CD4-positive, alpha-beta memory T cell (primary cell): ENCODE results near the gene TEAD1. TPM values are rescaled to one million over a fixed set of nuclear protein-coding genes. Genes with fewer than 3 reads are reported as not detected.

ENCODE experiments used
- CTCF ChIA-PET: fragments of 350-600 bp; sonication (Branson Sonifier 250); formaldehyde crosslinking; loops from one replicate; lab custom pipeline; 2021; ENCODE audit warnings: inconsistent platforms; ENCODE audit not compliant: partially characterized antibody; lab: Charles Lee
- POLR2A ChIA-PET: fragments of 350-600 bp; sonication (Branson Sonifier 250); formaldehyde crosslinking; loops from one replicate; lab custom pipeline; 2021; ENCODE audit not compliant: partially characterized antibody; lab: Charles Lee
- DNase-seq, 5 donors: peaks; one replicate each; pipeline versions ENCODE4 v3.0.0 to v3.0.0-alpha.2; 2020 to 2022; ENCODE audit warnings: mixed read lengths in 1 of 5
- H3K27ac ChIP-seq: one replicate; pipeline ENCODE4 v1.7.0; 2013; ENCODE audit warnings: low read depth, low read length
- H3K27me3 ChIP-seq: 2 replicates; pipeline ENCODE4 v1.7.0; 2013; ENCODE audit warnings: mild to moderate bottlenecking, low read length, moderate library complexity; ENCODE audit not compliant: insufficient read depth
- H3K36me3 ChIP-seq: 2 replicates; pipeline ENCODE4 v1.7.0; 2013; ENCODE audit warnings: mild to moderate bottlenecking, low read length, moderate library complexity; ENCODE audit not compliant: insufficient read depth
- H3K4me1 ChIP-seq: 2 replicates; pipeline ENCODE4 v1.7.0; 2013; ENCODE audit warnings: mild to moderate bottlenecking, low read length, moderate library complexity; ENCODE audit not compliant: insufficient read depth
- H3K4me3 ChIP-seq, 2 donors: one replicate each; pipeline ENCODE4 v1.7.0; 2013; ENCODE audit warnings: low read length in 2 of 2, mild to moderate bottlenecking in 1 of 2
- H3K9me3 ChIP-seq, 2 donors: one replicate each; pipeline ENCODE4 v1.7.0; 2013; ENCODE audit warnings: low read length in 2 of 2, control low read depth in 1 of 2; ENCODE audit not compliant: control insufficient read depth in 1 of 2
- H3K27ac Mint-ChIP-seq, 7 donors: one replicate each; pipeline ENCODE4 v1.8.0; 2020 to 2021; ENCODE audit warnings: mixed read lengths in 7 of 7, mild to moderate bottlenecking in 6 of 7, inconsistent platforms in 3 of 7, moderate library complexity in 3 of 7
- H3K27me3 Mint-ChIP-seq, 2 donors: one replicate each; pipeline ENCODE4 v1.8.0; 2020 to 2021; ENCODE audit warnings: mixed read lengths in 2 of 2
- H3K36me3 Mint-ChIP-seq, 2 donors: one replicate each; pipeline ENCODE4 v1.8.0; 2020 to 2021; ENCODE audit warnings: mixed read lengths in 2 of 2, inconsistent platforms in 1 of 2, mild to moderate bottlenecking in 1 of 2
- H3K4me1 Mint-ChIP-seq, 4 donors: one replicate each; pipeline ENCODE4 v1.8.0; 2020 to 2021; ENCODE audit warnings: mixed read lengths in 4 of 4, mild to moderate bottlenecking in 1 of 4
- H3K4me3 Mint-ChIP-seq, 8 donors: one replicate each; pipeline ENCODE4 v1.8.0; 2020 to 2021; ENCODE audit warnings: mixed read lengths in 8 of 8, mild to moderate bottlenecking in 7 of 8, moderate library complexity in 6 of 8, inconsistent platforms in 3 of 8
- H3K9me3 Mint-ChIP-seq, 8 donors: one replicate each; pipeline ENCODE4 v1.8.0; 2020 to 2021; ENCODE audit warnings: mixed read lengths in 8 of 8, mild to moderate bottlenecking in 5 of 8, inconsistent platforms in 3 of 8, moderate library complexity in 1 of 8
- intact Hi-C: fragments of 100-400 bp; cut with micrococcal nuclease; formaldehyde crosslinking; loops from one replicate; pipeline ENCODE4 v1.15.1; 2023
- polyA plus RNA-seq, 2 donors: library from polyadenylated mRNA; unstranded; fragments of 300-500 nt; fragmentation: Illumina TruSeq; gene quantifications; one replicate each; pipeline ENCODE4 v1.2.3, GENCODE V29; 2021
- total RNA-seq, 2 experiments: library from RNA; stranded (reverse); gene quantifications; one replicate each; pipeline ENCODE4 v1.2.3, GENCODE V29; 2021

Gene TEAD1
- total and polyA plus RNA-seq, 4 experiments from 2014 or later, result 0.15 to 1.1 (median 0.52) TPM; not detected in 1

DNA sequence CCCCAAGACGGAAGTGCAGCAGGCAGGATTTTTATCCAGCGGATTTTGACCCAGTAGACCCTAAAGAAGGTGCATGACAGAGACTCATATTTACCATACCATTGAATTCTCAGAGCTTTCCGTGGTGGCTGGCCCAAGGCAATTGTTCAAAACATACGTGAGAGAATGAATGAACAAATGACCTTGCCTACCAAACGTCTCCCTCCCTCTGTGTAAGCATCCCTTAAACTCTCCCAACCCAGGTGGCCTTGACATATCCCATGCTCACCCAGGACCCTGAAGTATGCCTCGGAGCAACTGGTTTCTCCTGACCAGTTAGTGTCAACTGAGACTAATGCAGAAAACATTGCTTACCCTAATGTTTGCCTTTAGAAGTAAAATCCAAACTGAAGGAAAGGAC is 154.9 kb downstream of the TEAD1 start:
- Mint-ChIP-seq H3K27me3 (peaks cover 33 to 53% of the 10 kb centered on the region in 2 donors), H3K4me3 (peak overlapping the region in 1 of 8 donors; percentile 30), H3K4me1 (peaks cover 7 to 14% (median 9%) of the 10 kb centered on the region in 4 donors), H3K27ac (no peak overlapping the region), H3K9me3 (peaks cover 0 to 4% (median 0%) of the 10 kb centered on the region in 8 donors), H3K36me3 (no peaks in the 10 kb centered on the region)
- Histone ChIP-seq H3K27me3 (peaks cover 11% of the 10 kb centered on the region), H3K4me3 (no peak overlapping the region), H3K27ac (no peak overlapping the region), H3K9me3 (no peaks in the 10 kb centered on the region), H3K4me1 (peaks cover 11% of the 10 kb centered on the region), H3K36me3 (no peaks in the 10 kb centered on the region)
- CTCF ChIA-PET, result no interaction called here
- intact Hi-C loops, result no loop called here
- POLR2A ChIA-PET, result no interaction called here
- no peak for DNase-seq

DNA sequence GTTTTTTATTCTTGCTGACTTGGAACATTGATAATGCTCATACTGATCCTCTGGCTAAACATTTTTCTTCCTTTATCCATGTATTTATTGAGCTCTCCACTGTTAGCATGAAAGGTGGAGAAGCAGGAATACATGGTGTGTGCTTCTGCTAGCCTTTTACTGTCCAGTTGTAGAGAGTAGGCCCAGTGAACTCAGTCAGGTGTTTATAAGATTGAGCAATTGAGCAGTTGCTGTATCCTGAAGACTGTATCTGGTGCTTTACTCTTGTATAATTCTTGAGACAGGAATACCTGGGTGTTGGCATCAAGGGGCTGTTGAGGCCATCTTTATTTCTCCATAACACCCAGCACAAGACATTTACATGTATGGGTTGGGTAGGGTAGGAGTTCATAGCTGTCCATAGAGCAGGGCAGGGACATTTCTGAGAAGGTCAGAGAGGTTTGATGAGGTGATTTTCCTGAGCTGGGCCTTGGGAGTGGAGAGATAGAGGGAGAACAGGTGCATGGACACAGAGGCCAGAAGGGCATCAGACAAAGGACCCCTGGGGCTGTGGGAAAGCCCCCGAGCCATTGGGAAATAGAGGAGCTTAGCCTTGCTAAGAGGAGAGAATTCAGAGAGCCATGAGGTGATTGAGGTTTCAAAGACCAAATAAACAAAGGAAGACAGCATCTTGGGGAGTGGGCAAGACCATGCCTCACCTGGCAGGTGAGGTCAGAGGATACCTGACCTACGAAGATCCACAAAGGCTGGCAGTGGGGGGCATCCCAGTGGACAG is 155.5 kb downstream of the TEAD1 start:
- no peaks in the 10 kb centered on the region for H3K9me3 ChIP-seq

DNA sequence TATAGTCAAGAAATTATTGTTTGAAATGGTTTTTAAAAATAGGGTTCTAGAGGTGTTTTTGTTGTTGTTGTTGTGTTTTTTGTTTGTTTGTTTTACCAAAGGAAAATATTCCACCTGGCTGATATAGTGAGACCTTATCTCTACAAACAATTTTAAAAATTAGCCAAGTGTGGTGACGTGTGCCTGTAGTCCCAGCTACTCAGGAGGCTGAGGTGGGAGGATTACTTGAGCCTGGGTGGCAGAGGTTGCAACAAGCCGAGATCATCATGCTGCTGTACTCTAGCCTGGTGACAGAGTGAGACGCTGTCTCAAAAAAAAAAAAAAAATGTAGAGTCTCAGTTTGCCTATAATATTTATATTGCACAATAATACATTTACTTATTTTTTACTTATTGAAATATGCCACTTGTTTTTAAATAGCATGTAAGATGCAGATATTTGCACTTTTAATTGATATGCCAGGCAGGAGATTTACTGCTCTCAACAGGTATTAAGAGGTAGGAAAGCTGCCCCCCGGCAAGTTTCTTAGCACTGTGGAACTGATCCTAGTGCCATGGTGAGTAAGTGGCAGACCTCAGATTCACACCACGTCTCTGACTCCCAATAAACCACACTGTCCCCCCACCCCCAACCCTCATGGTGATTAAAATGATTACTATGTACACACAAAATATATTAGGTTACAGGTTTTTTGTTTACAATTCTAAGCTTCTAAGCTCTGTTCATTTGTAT is 157.4 kb downstream of the TEAD1 start:
- H3K27me3 ChIP-seq, result peaks cover 11% of the 10 kb centered on the region

More for the DNA sequence above, 155.5 kb downstream of the TEAD1 start:
- Mint-ChIP-seq H3K27ac (no peak overlapping the region), H3K36me3 (no peaks in the 10 kb centered on the region), H3K9me3 (peaks cover 0 to 4% (median 0%) of the 10 kb centered on the region in 8 donors), H3K4me3 (no peak overlapping the region), H3K4me1 (peaks cover 7 to 14% (median 9%) of the 10 kb centered on the region in 4 donors), H3K27me3 (peaks cover 33 to 55% of the 10 kb centered on the region in 2 donors)
- H3K27me3 ChIP-seq, result peaks cover 11% of the 10 kb centered on the region
- ChIA-PET POLR2A (no interaction called here), CTCF (no interaction called here)
- intact Hi-C loops, result no loop called here
- no peak overlapping the region for H3K4me3 ChIP-seq
- no peaks in the 10 kb centered on the region for H3K36me3 ChIP-seq
- H3K27ac ChIP-seq, result no peak overlapping the region
- H3K4me1 ChIP-seq, result peaks cover 11% of the 10 kb centered on the region
- DNase-seq, result no peak

DNA sequence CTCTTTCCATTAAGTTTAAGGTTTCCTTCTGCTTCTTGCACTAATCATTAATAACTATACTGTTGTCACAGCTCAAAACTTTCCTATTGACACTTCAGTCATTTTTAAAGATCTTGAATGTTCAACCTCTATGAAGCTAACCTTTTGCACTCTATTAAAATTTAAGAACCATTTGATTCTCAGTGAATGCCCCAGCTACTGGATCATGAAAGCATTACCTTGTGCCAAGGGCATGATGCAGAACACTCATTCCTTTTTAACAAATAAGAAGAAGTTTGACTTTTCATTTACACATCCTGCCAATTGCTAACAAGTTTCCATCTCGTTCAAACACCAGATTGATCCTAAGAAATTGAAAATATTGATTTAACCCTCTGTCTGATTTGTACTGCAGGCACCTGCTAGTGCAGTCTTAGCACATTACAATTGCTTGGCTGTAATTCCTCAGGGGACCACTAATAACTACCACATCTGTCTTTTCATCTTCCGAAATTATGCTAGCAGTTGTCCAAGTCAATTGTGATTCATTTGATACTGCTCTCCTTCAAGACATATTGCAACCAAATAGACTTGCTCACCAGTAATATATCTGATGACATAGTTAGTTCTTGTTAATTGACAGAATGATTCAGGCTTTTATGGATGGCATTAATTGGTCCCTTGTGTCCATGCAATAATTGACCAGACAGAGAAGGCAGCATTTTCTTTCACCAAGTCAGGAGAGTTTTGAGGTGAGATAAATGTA is 158.4 kb downstream of the TEAD1 start:
- peaks cover 7 to 14% (median 9%) of the 10 kb centered on the region in 4 donors for H3K4me1 Mint-ChIP-seq
- no peak overlapping the region for H3K4me3 Mint-ChIP-seq
- peaks cover 40 to 56% of the 10 kb centered on the region in 2 donors for H3K27me3 Mint-ChIP-seq
- no peak overlapping the region for H3K27ac ChIP-seq
- peaks cover 0 to 4% (median 0%) of the 10 kb centered on the region in 8 donors for H3K9me3 Mint-ChIP-seq
- DNase-seq, result no peak
- ChIA-PET POLR2A (no interaction called here), CTCF (no interaction called here)
- intact Hi-C loops, result no loop called here
- peaks cover 11% of the 10 kb centered on the region for H3K4me1 ChIP-seq
- no peak overlapping the region for H3K4me3 ChIP-seq
- H3K36me3 ChIP-seq, result no peaks in the 10 kb centered on the region
- no peaks in the 10 kb centered on the region for H3K9me3 ChIP-seq
- H3K36me3 Mint-ChIP-seq, result no peaks in the 10 kb centered on the region
- H3K27me3 ChIP-seq, result peaks cover 11% of the 10 kb centered on the region
- H3K27ac Mint-ChIP-seq, result no peak overlapping the region

More for the DNA sequence above, 157.4 kb downstream of the TEAD1 start:
- Histone ChIP-seq H3K4me3 (no peak overlapping the region), H3K36me3 (no peaks in the 10 kb centered on the region), H3K9me3 (no peaks in the 10 kb centered on the region), H3K4me1 (peaks cover 11% of the 10 kb centered on the region), H3K27ac (no peak overlapping the region)
- CTCF ChIA-PET, result no interaction called here
- POLR2A ChIA-PET, result no interaction called here
- H3K27ac Mint-ChIP-seq, result no peak overlapping the region
- no peaks in the 10 kb centered on the region for H3K36me3 Mint-ChIP-seq
- peaks cover 7 to 14% (median 9%) of the 10 kb centered on the region in 4 donors for H3K4me1 Mint-ChIP-seq
- intact Hi-C loops, result no loop called here
- DNase-seq, result no peak
- H3K27me3 Mint-ChIP-seq, result peaks cover 41 to 60% of the 10 kb centered on the region in 2 donors
- peaks cover 0 to 4% (median 0%) of the 10 kb centered on the region in 8 donors for H3K9me3 Mint-ChIP-seq
- H3K4me3 Mint-ChIP-seq, result no peak overlapping the region

DNA sequence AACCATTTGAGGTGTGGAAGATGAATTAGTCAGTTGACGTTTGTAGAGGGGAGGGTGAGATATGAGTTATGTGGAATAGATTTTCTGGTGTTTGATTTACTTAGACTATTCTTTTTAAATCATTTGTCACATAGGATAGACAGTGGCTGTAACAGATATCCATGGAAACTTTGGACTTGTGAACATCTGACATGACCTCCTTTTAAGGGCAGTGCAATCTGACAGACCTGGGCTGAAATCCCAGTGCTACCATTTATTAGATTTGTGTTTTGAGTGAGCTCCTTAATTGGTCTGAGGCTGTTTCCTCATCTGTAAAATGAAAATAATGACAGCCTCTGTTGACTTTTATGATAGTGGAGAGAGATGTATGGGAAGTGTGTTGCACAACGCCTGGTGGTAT is 159.9 kb downstream of the TEAD1 start:
- no peaks in the 10 kb centered on the region for H3K36me3 ChIP-seq
- peaks cover 0 to 3% (median 2%) of the 10 kb centered on the region in 4 donors for H3K4me1 Mint-ChIP-seq
- no peak for DNase-seq
- H3K27ac ChIP-seq, result no peak overlapping the region
- H3K27me3 Mint-ChIP-seq, result peaks cover 34 to 43% of the 10 kb centered on the region in 2 donors
- H3K36me3 Mint-ChIP-seq, result no peaks in the 10 kb centered on the region
- H3K4me3 ChIP-seq, result no peak overlapping the region
- H3K9me3 Mint-ChIP-seq, result peaks cover 0 to 4% (median 0%) of the 10 kb centered on the region in 8 donors
- ChIA-PET POLR2A (no interaction called here), CTCF (no interaction called here)
- peaks cover 4% of the 10 kb centered on the region for H3K27me3 ChIP-seq
- intact Hi-C loops, result no loop called here
- no peak overlapping the region for H3K4me3 Mint-ChIP-seq
- H3K27ac Mint-ChIP-seq, result no peak overlapping the region
- H3K9me3 ChIP-seq, result no peaks in the 10 kb centered on the region
- peaks cover 1% of the 10 kb centered on the region for H3K4me1 ChIP-seq

DNA sequence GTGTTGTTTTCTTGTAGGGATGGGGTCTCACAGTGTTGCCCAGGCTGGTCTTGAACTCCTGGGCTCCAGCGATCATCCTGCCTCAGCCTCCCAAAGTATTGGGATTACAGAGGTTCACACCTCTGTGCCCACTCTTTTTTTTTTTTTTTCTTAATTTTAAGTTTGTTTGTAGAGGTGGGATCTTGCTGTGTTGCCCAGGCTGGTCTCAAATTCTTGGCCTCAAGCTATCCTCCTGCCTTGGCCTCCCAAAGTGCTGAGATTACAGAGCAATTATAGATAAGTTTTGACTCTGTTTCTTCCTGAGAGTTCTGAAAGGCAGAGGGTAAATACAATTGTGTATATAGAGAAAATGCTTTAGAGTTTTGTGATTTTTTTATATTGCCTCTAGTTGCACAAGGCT is 160.4 kb downstream of the TEAD1 start:
- peaks cover 0 to 2% (median 0%) of the 10 kb centered on the region in 4 donors for H3K4me1 Mint-ChIP-seq

DNA sequence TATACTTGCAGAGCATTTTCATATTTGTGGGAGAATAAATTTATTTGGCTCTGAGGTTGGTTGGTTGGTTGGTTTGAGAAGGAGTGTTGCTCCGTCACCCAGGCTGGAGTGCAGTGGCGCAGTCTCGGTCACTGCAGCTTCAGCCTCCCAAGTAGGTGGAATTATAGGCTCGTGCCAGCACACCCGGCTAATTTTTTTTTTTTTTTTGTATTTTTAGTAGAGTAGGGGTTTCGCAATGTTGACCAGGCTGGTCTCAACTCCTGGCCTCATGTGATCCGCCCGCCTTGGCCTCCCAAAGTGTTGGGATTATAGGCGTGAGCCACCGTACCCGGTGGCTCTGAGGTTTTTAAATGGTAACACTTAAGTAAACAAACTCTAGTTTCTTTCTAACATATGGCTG is 161.1 kb downstream of the TEAD1 start:
- Mint-ChIP-seq H3K36me3 (no peaks in the 10 kb centered on the region), H3K4me1 (peaks cover 0 to 3% (median 0%) of the 10 kb centered on the region in 4 donors), H3K4me3 (no peak overlapping the region), H3K27me3 (peaks cover 30 to 34% of the 10 kb centered on the region in 2 donors), H3K9me3 (peaks cover 0 to 4% (median 0%) of the 10 kb centered on the region in 8 donors), H3K27ac (no peak overlapping the region)
- POLR2A ChIA-PET, result no interaction called here
- Histone ChIP-seq H3K36me3 (no peaks in the 10 kb centered on the region), H3K27me3 (peaks cover under 1% of the 10 kb centered on the region), H3K9me3 (no peaks in the 10 kb centered on the region), H3K4me1 (no peaks in the 10 kb centered on the region), H3K4me3 (no peak overlapping the region), H3K27ac (no peak overlapping the region)
- no peak for DNase-seq
- intact Hi-C loops, result no loop called here
- CTCF ChIA-PET, result no interaction called here

More for the DNA sequence above, 160.4 kb downstream of the TEAD1 start:
- CTCF ChIA-PET, result no interaction called here
- peaks cover 4% of the 10 kb centered on the region for H3K27me3 ChIP-seq
- Mint-ChIP-seq H3K27ac (no peak overlapping the region), H3K36me3 (no peaks in the 10 kb centered on the region), H3K4me3 (no peak overlapping the region), H3K9me3 (peaks cover 0 to 4% (median 0%) of the 10 kb centered on the region in 8 donors), H3K27me3 (peaks cover 30 to 38% of the 10 kb centered on the region in 2 donors)
- H3K27ac ChIP-seq, result no peak overlapping the region
- no peaks in the 10 kb centered on the region for H3K36me3 ChIP-seq
- DNase-seq, result no peak
- no peaks in the 10 kb centered on the region for H3K4me1 ChIP-seq
- H3K9me3 ChIP-seq, result no peaks in the 10 kb centered on the region
- H3K4me3 ChIP-seq, result no peak overlapping the region
- intact Hi-C loops, result no loop called here
- POLR2A ChIA-PET, result no interaction called here
